Mesendoderm (in vitro differentiated cells): Measurements from ENCODE around the gene CFAP70.

Source experiments
- DNase-seq: peaks from one replicate; pipeline ENCODE4 v3.0.0; 2013
- H2AK5ac ChIP-seq: 2 replicates; pipeline ENCODE4 v1.6.1; 2013; ENCODE audit warnings: low read length, inconsistent platforms
- H2BK120ac ChIP-seq: 2 replicates; pipeline ENCODE4 v1.6.1; 2013; ENCODE audit warnings: low read depth, mild to moderate bottlenecking, low read length, moderate library complexity, mixed read lengths
- H2BK15ac ChIP-seq: replicated peaks from 2 replicates; pipeline ENCODE4 v1.6.1; 2013; ENCODE audit warnings: low read depth, mild to moderate bottlenecking, moderate library complexity
- H2BK5ac ChIP-seq: 2 replicates; pipeline ENCODE4 v1.6.1; 2013; ENCODE audit warnings: low read length, inconsistent platforms
- H3K18ac ChIP-seq: 2 replicates; pipeline ENCODE4 v1.6.1; 2013; ENCODE audit warnings: mild to moderate bottlenecking, low read length, mixed read lengths
- H3K23ac ChIP-seq: one replicate; pipeline ENCODE4 v1.6.1; 2013; ENCODE audit warnings: low read length
- H3K27ac ChIP-seq: 2 replicates; pipeline ENCODE4 v1.5.1; 2013; ENCODE audit warnings: low read depth, mild to moderate bottlenecking, inconsistent platforms, low read length, moderate library complexity
- H3K27me3 ChIP-seq: 2 replicates; pipeline ENCODE4 v1.6.1; 2013; ENCODE audit warnings: low read length, control low read depth, mild to moderate bottlenecking, inconsistent platforms; ENCODE audit not compliant: insufficient read depth, poor library complexity
- H3K36me3 ChIP-seq: 2 replicates; pipeline ENCODE4 v1.6.1; 2013; ENCODE audit warnings: low read length, inconsistent platforms; ENCODE audit not compliant: control insufficient read depth, insufficient read depth
- H3K4ac ChIP-seq: one replicate; pipeline ENCODE4 v1.6.1; 2013; ENCODE audit warnings: low read depth, mild to moderate bottlenecking, low read length, moderate library complexity
- H3K4me1 ChIP-seq: 2 replicates; pipeline ENCODE4 v1.6.1; 2013; ENCODE audit warnings: low read depth, low read length, inconsistent platforms; ENCODE audit not compliant: control insufficient read depth
- H3K4me2 ChIP-seq: 2 replicates; pipeline ENCODE4 v1.6.1; 2013; ENCODE audit warnings: low read length
- H3K4me3 ChIP-seq: 2 replicates; pipeline ENCODE4 v1.5.1; 2013; ENCODE audit warnings: mild to moderate bottlenecking, low read length
- H3K56ac ChIP-seq: one replicate; pipeline ENCODE4 v1.6.1; 2013; ENCODE audit warnings: low read length
- H3K79me1 ChIP-seq: 2 replicates; pipeline ENCODE4 v1.6.1; 2013; ENCODE audit warnings: low read length, inconsistent platforms
- H3K79me2 ChIP-seq: 2 replicates; pipeline ENCODE4 v1.6.1; 2013; ENCODE audit warnings: mild to moderate bottlenecking, low read length; ENCODE audit not compliant: control insufficient read depth, insufficient read depth
- H3K9ac ChIP-seq: 2 replicates; pipeline ENCODE4 v1.6.1; 2013; ENCODE audit warnings: low read length, inconsistent platforms
- H4K5ac ChIP-seq: one replicate; pipeline ENCODE4 v1.6.1; 2013; ENCODE audit warnings: low read length
- H4K8ac ChIP-seq: one replicate; pipeline ENCODE4 v1.6.1; 2013; ENCODE audit warnings: low read depth, mild to moderate bottlenecking, control low read depth, low read length, moderate library complexity
- WGBS: extraction: QIAGEN DNeasy Blood & Tissue Kit; methylation state at CpG from one replicate; pipeline ENCODE4 v1.1.7; 2013; ENCODE audit warnings: low lambda C conversion rate, missing lambda C conversion rate; ENCODE audit not compliant: insufficient coverage; ENCODE audit errors: extremely low coverage; 5-methylcytosine and 5-hydroxymethylcytosine counted together

Gene CFAP70

DNA sequence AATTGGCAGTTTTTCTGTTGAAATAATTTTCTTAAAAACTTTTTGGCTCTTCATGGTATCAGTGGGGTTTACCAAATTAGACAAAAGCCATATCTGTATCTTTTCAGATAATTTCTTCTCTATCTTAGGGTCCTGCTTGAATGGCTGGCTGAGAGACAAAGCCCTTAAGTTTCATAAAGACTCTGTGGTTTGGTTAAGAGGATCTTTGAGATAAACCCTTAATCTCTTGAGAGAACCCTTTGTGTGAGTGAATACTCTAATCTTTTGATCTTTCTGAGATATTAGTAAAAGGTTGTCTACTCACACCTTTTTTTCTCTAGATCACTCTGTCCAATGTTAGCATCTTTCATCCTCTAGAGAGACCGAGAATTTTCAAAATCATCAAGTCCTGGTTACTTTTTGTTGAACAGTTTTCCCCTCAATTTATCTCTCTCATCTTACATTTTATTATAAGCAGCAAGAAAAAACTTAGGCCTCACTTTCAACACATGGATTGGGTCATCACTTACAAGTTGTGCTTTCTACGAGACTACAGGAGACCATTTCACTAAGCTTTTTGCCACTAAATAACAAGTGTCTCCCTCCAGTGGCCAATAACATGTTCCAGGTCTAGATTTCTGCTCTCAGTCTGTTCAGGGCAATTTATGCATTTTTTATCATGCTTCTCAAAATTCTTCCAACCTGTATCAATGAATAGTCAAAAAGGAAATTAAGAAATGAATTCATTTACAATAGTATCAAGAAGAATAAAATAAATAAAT, 140.1 kb downstream of the CFAP70 start:
- Histone ChIP-seq H3K9ac (no peak overlapping the region), H2BK15ac (no peak overlapping the region), H2BK5ac (no peak overlapping the region), H3K18ac (no peak overlapping the region), H4K8ac (no peak overlapping the region), H2AK5ac (no peak overlapping the region), H4K5ac (no peak overlapping the region), H3K4me3 (no peak overlapping the region), H3K56ac (no peak overlapping the region), H3K79me2 (no peaks in the 10 kb centered on the region), H3K27me3 (no peaks in the 10 kb centered on the region), H3K79me1 (no peaks in the 10 kb centered on the region), H3K23ac (no peak overlapping the region), H3K4me2 (no peak overlapping the region), H3K4ac (no peak overlapping the region), H3K4me1 (no peaks in the 10 kb centered on the region), H3K36me3 (no peaks in the 10 kb centered on the region), H3K27ac (no peak overlapping the region), H2BK120ac (no peak overlapping the region)
- WGBS, result no CpG with 5 or more reads among the region's 2 CpGs
- peak; percentile 40 for DNase-seq

- Histone ChIP-seq H3K36me3 (no peaks in the 10 kb centered on the region), H3K79me2 (no peaks in the 10 kb centered on the region), H3K79me1 (no peaks in the 10 kb centered on the region), H3K23ac (no peak overlapping the region), H4K8ac (no peak overlapping the region), H2BK15ac (no peak overlapping the region), H3K4me2 (no peak overlapping the region), H2BK120ac (no peak overlapping the region), H2AK5ac (no peak overlapping the region), H3K9ac (no peak overlapping the region), H3K27ac (no peak overlapping the region), H3K27me3 (no peaks in the 10 kb centered on the region), H3K4ac (no peak overlapping the region), H4K5ac (no peak overlapping the region), H3K56ac (no peak overlapping the region), H3K18ac (no peak overlapping the region), H3K4me1 (no peaks in the 10 kb centered on the region), H2BK5ac (no peak overlapping the region), H3K4me3 (no peak overlapping the region)
- DNase-seq, result no peak
- WGBS, result no CpG with 5 or more reads among the region's 2 CpGs
Measured at GRCh38 chr10:73217628-73218027, 141.0 kb downstream of the CFAP70 start.

DNA sequence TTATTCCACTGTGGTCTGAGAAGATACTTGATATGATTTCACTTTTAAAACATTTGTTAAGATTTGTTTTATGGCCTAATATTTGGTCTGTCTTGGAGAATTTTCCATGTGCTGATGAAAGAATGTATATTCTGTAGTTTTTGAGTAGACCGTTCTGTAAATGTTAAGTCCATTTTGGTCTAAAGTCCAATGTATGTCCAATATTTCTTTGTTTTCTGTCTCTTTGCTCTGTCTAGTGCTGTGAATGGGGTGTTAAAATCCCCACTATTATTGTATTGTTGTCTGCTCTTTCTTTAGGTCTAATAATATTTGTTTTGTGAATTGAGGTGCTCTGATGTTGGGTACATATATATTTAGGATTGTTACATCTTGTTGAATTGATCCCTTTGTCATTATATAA, 142.9 kb downstream of the CFAP70 start:
- no peak overlapping the region for H2BK5ac ChIP-seq
- no peak for DNase-seq
- no peak overlapping the region for H3K9ac ChIP-seq
- no peak overlapping the region for H2AK5ac ChIP-seq
- no peak overlapping the region for H4K8ac ChIP-seq
- no peak overlapping the region for H3K23ac ChIP-seq
- H3K79me2 ChIP-seq, result no peaks in the 10 kb centered on the region
- no peak overlapping the region for H3K27ac ChIP-seq
- no peaks in the 10 kb centered on the region for H3K27me3 ChIP-seq
- H3K56ac ChIP-seq, result no peak overlapping the region
- no peak overlapping the region for H2BK15ac ChIP-seq
- H3K4ac ChIP-seq, result no peak overlapping the region
- H2BK120ac ChIP-seq, result no peak overlapping the region
- H4K5ac ChIP-seq, result no peak overlapping the region
- no CpG with 5 or more reads among the region's 1 CpG for WGBS
- no peak overlapping the region for H3K4me3 ChIP-seq
- H3K18ac ChIP-seq, result no peak overlapping the region
- no peaks in the 10 kb centered on the region for H3K4me1 ChIP-seq
- no peaks in the 10 kb centered on the region for H3K79me1 ChIP-seq
- H3K36me3 ChIP-seq, result no peaks in the 10 kb centered on the region
- H3K4me2 ChIP-seq, result no peak overlapping the region

DNA sequence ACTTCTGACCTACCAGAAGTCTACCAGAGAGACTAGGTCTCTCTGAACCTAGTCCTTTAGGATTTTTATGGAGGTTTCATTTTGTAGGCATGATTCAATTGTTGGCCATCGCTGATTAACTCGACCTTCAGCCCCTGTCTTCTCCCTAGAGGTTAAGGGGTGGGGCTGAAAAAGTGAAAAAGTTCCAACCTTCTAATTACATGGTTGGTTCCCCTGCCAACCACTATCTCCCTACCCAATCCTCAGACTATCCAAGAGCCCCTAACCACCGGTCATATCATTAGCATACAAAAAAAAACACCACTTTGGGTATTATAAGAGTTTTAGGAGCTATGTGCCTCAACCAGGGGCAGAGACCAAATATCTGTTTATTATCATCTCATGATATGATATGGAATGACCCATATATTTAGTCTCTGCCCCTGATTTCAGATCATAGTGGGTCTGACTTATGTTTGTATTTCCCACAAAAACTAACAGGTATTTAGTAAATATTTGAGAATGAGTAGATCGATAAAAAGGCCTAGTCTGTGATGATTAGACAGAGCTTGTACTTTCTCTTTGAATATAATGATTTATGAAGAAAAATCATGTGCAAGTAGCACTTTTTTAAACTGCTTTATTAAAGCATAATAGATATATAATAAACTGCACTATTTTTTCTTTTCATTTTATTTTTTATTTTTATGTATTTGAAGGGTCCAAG, 147.4 kb downstream of the CFAP70 start:
- Histone ChIP-seq H2BK120ac (no peak overlapping the region), H4K8ac (no peak overlapping the region), H3K56ac (no peak overlapping the region), H3K9ac (no peak overlapping the region), H3K27ac (no peak overlapping the region), H4K5ac (no peak overlapping the region), H3K4me3 (no peak overlapping the region), H3K79me2 (no peaks in the 10 kb centered on the region), H3K36me3 (no peaks in the 10 kb centered on the region), H3K18ac (no peak overlapping the region), H2AK5ac (no peak overlapping the region), H3K27me3 (no peaks in the 10 kb centered on the region), H3K4ac (no peak overlapping the region), H2BK15ac (no peak overlapping the region), H3K23ac (no peak overlapping the region), H3K4me1 (no peaks in the 10 kb centered on the region), H3K79me1 (no peaks in the 10 kb centered on the region), H2BK5ac (no peak overlapping the region), H3K4me2 (no peak overlapping the region)
- no CpG with 5 or more reads among the region's 4 CpGs for WGBS
- DNase-seq, result no peak

DNA sequence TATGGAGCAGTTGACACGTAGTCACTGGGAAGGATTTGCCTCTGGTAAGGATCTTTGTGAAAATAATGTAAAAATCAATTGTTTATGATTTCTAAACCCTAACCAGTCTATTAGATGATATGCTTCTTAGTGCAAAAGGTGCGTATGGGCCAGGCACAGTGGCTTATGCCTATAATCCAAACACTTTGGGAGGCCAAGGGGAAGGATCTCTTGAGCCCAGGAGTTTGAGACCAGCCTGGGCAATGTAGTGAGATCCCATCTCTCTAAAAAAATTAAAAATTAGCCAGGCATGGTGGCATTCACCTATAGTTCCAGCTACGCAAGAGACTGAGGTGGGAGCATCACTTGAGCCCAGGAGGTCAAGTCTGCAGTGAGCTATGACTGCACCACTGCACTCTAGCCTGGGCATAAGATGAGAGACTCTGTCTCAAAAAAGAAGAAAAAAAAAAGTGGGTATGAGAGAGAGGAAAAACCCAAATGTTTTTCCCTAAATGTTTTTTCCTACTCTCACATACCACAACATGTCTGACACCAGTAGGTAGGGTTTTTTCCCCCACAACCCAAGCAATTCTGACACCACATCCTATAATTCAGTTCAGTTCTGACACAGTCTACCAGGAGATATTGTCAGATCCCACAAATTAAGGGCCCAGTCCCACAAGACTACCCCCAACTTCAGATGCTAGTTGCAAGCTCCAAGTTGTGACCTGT, 148.1 kb downstream of the CFAP70 start:
- Histone ChIP-seq H2BK15ac (no peak overlapping the region), H3K36me3 (no peaks in the 10 kb centered on the region), H3K4ac (no peak overlapping the region), H3K23ac (no peak overlapping the region), H3K4me2 (no peak overlapping the region), H3K4me3 (no peak overlapping the region), H2AK5ac (no peak overlapping the region), H3K27me3 (no peaks in the 10 kb centered on the region), H2BK5ac (no peak overlapping the region), H3K18ac (no peak overlapping the region), H4K5ac (no peak overlapping the region), H4K8ac (no peak overlapping the region), H3K79me1 (no peaks in the 10 kb centered on the region), H3K9ac (no peak overlapping the region), H2BK120ac (no peak overlapping the region), H3K4me1 (no peaks in the 10 kb centered on the region), H3K27ac (no peak overlapping the region), H3K56ac (no peak overlapping the region), H3K79me2 (no peaks in the 10 kb centered on the region)
- no CpG with 5 or more reads among the region's 3 CpGs for WGBS
- no peak for DNase-seq
